Epithelial cell of umbilical artery (primary cell): Measurements from ENCODE around the gene TPCN2. TPM values are rescaled to one million over a fixed set of nuclear protein-coding genes. Genes with fewer than 3 reads are reported as not detected.

Experiments
- total RNA-seq: library from RNA; depleted of rRNA; stranded (reverse); fragments of >200 nt; gene quantifications from 2 replicates; pipeline ENCODE4 v1.2.3, GENCODE V29; 2014

TPCN2 gene
- 7.8 and 11.4 TPM in 2 replicates for total RNA-seq

GRCh38 chr11:69048694-69049489 is at the start of gene TPCN2:
Gene TPCN2 (plus strand): TSS chr11:69048932. CDS start chr11:69048998, 66 bp downstream.

GRCh38 chr11:69013009-69013951 is 35.5 kb upstream of the TPCN2 start, which contains the start of gene MRGPRF:
Gene MRGPRF (minus strand): TSS chr11:69013246. CDS start chr11:69009901, 3,345 bp downstream.

GRCh38 chr11:69155302-69156234 is 106.8 kb downstream of the TPCN2 start, which contains the start of gene SMIM38:
Gene SMIM38 (plus strand): TSS chr11:69155935. CDS start chr11:69157847, 1,912 bp downstream.

Other genes starting within 250 kb of the TPCN2 start
- 42.2 and 71.3 TPM in 2 replicates for gene CPT1A, start 207.0 kb upstream of the TPCN2 start, total RNA-seq
- 83.3 and 103 TPM in 2 replicates for gene MRPL21, start 145.1 kb upstream of the TPCN2 start, total RNA-seq
- gene IGHMBP2, start 145.0 kb upstream of the TPCN2 start, total RNA-seq = 7.8 and 11.4 TPM in 2 replicates
- not detected in 2 replicates for gene MRGPRD, start 67.9 kb upstream of the TPCN2 start, total RNA-seq
- gene MRGPRF, start 35.7 kb upstream of the TPCN2 start, total RNA-seq = 0.30 and 0.32 TPM in 2 replicates
- gene SMIM38, start 107.0 kb downstream of the TPCN2 start, total RNA-seq = not detected in 2 replicates
- under 0.01 and 0.32 TPM in 2 replicates for gene MYEOV, start 245.2 kb downstream of the TPCN2 start, total RNA-seq